Ovary (tissue), 3 donors: ENCODE data around the gene PEAK1.

ENCODE experiments used
- CTCF ChIP-seq, 3 donors: fragments of 450-650 bp in 2 of 3; fragments of 200-600 bp in 1 of 3; IDR thresholded peaks; one replicate each; pipeline versions ENCODE4 v1.5.1 to v1.8.0; 2016 to 2022; ENCODE audit warnings: antibody characterized with exemption in 3 of 3, mild to moderate bottlenecking in 1 of 3
- EP300 ChIP-seq: sonication (generic); formaldehyde crosslinking; IDR thresholded peaks from one replicate; pipeline ENCODE4 v1.6.1; 2017; ENCODE audit warnings: antibody characterized with exemption
- POLR2A ChIP-seq: fragments of 450-650 bp; IDR thresholded peaks from one replicate; pipeline ENCODE4 v1.6.1; 2017; ENCODE audit warnings: antibody characterized with exemption, mild to moderate bottlenecking, moderate library complexity
- donor health status: DM: no; HTN: no; CAD: no.

- TF ChIP-seq CTCF (IDR thresholded peaks at IDR 0.05) = no peak
- no peak for TF ChIP-seq POLR2A
- TF ChIP-seq EP300 = no peak
Measured at GRCh38 chr15:77180270-77180669, 239.6 kb downstream of the PEAK1 start.
